ENCODE measurements around the gene TSPAN2.

- TF ChIP-seq EZH2 (IDR thresholded peaks at IDR 0.05; ENCODE audit: borderline replicate concordance, insufficient read depth, low read length, poor library complexity, severe bottlenecking) (no peak), CTCF (IDR thresholded peaks at IDR 0.05; ENCODE audit: poor library complexity, severe bottlenecking) (no peak), TAF1 (IDR thresholded peaks at IDR 0.05; ENCODE audit: low read depth) (no peak), REST (IDR thresholded peaks at IDR 0.05; ENCODE audit: borderline replicate concordance) (no peak), POLR2AphosphoS5 (IDR thresholded peaks at IDR 0.05) (no peak), EP300 (conservative IDR thresholded peaks at IDR 0.05; ENCODE audit: poor library complexity, severe bottlenecking) (no peak), RAD21 (conservative IDR thresholded peaks at IDR 0.05) (no peak)
Measured at GRCh38 chr1:115013792-115014191, 75.5 kb downstream of the TSPAN2 start.

Data from neural cell (in vitro differentiated cells).